CD4-positive, CD25-positive, alpha-beta regulatory T cell (primary cell): Measurements from ENCODE around the gene UBA1. TPM values are rescaled to one million over a fixed set of nuclear protein-coding genes. Genes with fewer than 3 reads are reported as not detected.
A peak's percentile ranks its signal among the peaks of the same experiment; 100 is the strongest.

Experiments
- ATAC-seq, 2 donors: fragments of 150-1000 bp; cut with Tn5 transposase; one replicate each; pipeline ENCODE4 v1.10.0; 2021; ENCODE audit warnings: low read depth in 2 of 2, moderate number of reproducible peaks in 2 of 2, moderate library complexity in 1 of 2
- DNase-seq, 3 donors: peaks; one replicate each; pipeline versions ENCODE4 v3.0.0 to v3.0.0-alpha.2; 2012 to 2022; ENCODE audit warnings: mixed read lengths in 1 of 3
- H3K27ac ChIP-seq: one replicate; pipeline ENCODE4 v1.7.0; 2013; ENCODE audit warnings: mild to moderate bottlenecking, low read length; ENCODE audit not compliant: insufficient read depth, poor library complexity, severe bottlenecking
- H3K27me3 ChIP-seq: one replicate; pipeline ENCODE4 v1.7.0; 2013; ENCODE audit warnings: low read length; ENCODE audit not compliant: control insufficient read depth, insufficient read depth
- H3K36me3 ChIP-seq: one replicate; pipeline ENCODE4 v1.7.0; 2013; ENCODE audit warnings: mild to moderate bottlenecking, low read length, moderate library complexity; ENCODE audit not compliant: control insufficient read depth, insufficient read depth
- H3K4me1 ChIP-seq: 2 replicates; pipeline ENCODE4 v1.7.0; 2013; ENCODE audit warnings: mild to moderate bottlenecking, low read length; ENCODE audit not compliant: insufficient read depth, control insufficient read depth, poor library complexity, severe bottlenecking
- H3K4me3 ChIP-seq: one replicate; pipeline ENCODE4 v1.7.0; 2013; ENCODE audit warnings: low read depth, mild to moderate bottlenecking, low read length, moderate library complexity
- H3K9me3 ChIP-seq, 2 experiments: 1 replicate in 1 of 2; 2 replicates in 1 of 2; pipeline ENCODE4 v1.7.0; 2013; ENCODE audit warnings: low read length in 2 of 2, mild to moderate bottlenecking in 1 of 2, moderate library complexity in 1 of 2; ENCODE audit not compliant: control insufficient read depth in 2 of 2
- H3K27ac Mint-ChIP-seq, 3 donors: one replicate each; pipeline ENCODE4 v1.8.0; 2020 to 2022; ENCODE audit warnings: mild to moderate bottlenecking in 3 of 3, mixed read lengths in 3 of 3, moderate library complexity in 2 of 3
- H3K27me3 Mint-ChIP-seq: one replicate; pipeline ENCODE4 v1.8.0; 2022; ENCODE audit warnings: mild to moderate bottlenecking, mixed read lengths
- H3K36me3 Mint-ChIP-seq: one replicate; pipeline ENCODE4 v1.8.0; 2020; ENCODE audit warnings: mixed read lengths
- H3K4me1 Mint-ChIP-seq, 4 donors: one replicate each; pipeline ENCODE4 v1.8.0; 2020 to 2022; ENCODE audit warnings: mixed read lengths in 4 of 4, mild to moderate bottlenecking in 1 of 4
- H3K4me3 Mint-ChIP-seq, 4 donors: one replicate each; pipeline ENCODE4 v1.8.0; 2020 to 2022; ENCODE audit warnings: mild to moderate bottlenecking in 4 of 4, mixed read lengths in 4 of 4, moderate library complexity in 3 of 4
- H3K9me3 Mint-ChIP-seq, 7 donors: one replicate each; pipeline ENCODE4 v1.8.0; 2020 to 2022; ENCODE audit warnings: mixed read lengths in 7 of 7, mild to moderate bottlenecking in 3 of 7, moderate library complexity in 2 of 7
- polyA plus RNA-seq, 4 donors: library from polyadenylated mRNA; unstranded; fragments of 300-500 nt; fragmentation: Illumina TruSeq; gene quantifications; one replicate each; pipeline ENCODE4 v1.2.3, GENCODE V29; 2021
- total RNA-seq: library from RNA; stranded (reverse); gene quantifications from one replicate; pipeline ENCODE4 v1.2.3, GENCODE V29; 2022

UBA1 gene
- total and polyA plus RNA-seq, 5 donors from 2014 or later = 163 to 210 (median 173) TPM

GRCh38 chrX:47194194-47194787, 662 bp downstream of the UBA1 start:
- H3K27me3 ChIP-seq = no peaks in the 10 kb centered on the region
- Mint-ChIP-seq H3K36me3 (peaks cover 29% of the 10 kb centered on the region), H3K4me1 (peaks cover 8 to 82% (median 32%) of the 10 kb centered on the region in 4 donors), H3K4me3 (peak overlapping the region; percentile 89 to 100 (median 100)), H3K9me3 (peaks cover 0 to 1% (median 0%) of the 10 kb centered on the region in 7 donors), H3K27ac (peak overlapping the region; percentile 96 to 100 (median 99)), H3K27me3 (no peaks in the 10 kb centered on the region)
- H3K36me3 ChIP-seq = peaks cover 15% of the 10 kb centered on the region
- peaks cover 60% of the 10 kb centered on the region for H3K4me1 ChIP-seq
- H3K4me3 ChIP-seq = peak overlapping the region; percentile 92
- no peak for ATAC-seq
- H3K9me3 ChIP-seq = no peaks in the 10 kb centered on the region
- peak overlapping the region; percentile 89 for H3K27ac ChIP-seq
- peak in 1 of 3 donors; percentile 18 for DNase-seq

- DNase-seq (no peak), ATAC-seq (no peak)
- Mint-ChIP-seq H3K9me3 (peaks cover 0 to 1% (median 0%) of the 10 kb centered on the region in 7 donors), H3K27ac (peak overlapping the region; percentile 66 to 96 (median 89)), H3K4me3 (peak overlapping the region; percentile 89 to 100 (median 96)), H3K36me3 (peaks cover 42% of the 10 kb centered on the region), H3K4me1 (peaks cover 4 to 82% (median 28%) of the 10 kb centered on the region in 4 donors), H3K27me3 (no peaks in the 10 kb centered on the region)
- Histone ChIP-seq H3K27me3 (no peaks in the 10 kb centered on the region), H3K9me3 (no peaks in the 10 kb centered on the region), H3K4me1 (peaks cover 56% of the 10 kb centered on the region), H3K4me3 (peak overlapping the region; percentile 55), H3K36me3 (peaks cover 30% of the 10 kb centered on the region), H3K27ac (peak overlapping the region; percentile 33)
These were observed 2.5 kb downstream of the UBA1 start for GRCh38 chrX:47196098-47196497.

- H3K4me3 Mint-ChIP-seq = peak overlapping the region in 3 of 4 donors; percentile 89 to 100 (median 100)
These were observed 3.9 kb downstream of the UBA1 start for GRCh38 chrX:47197526-47197925.

DNA sequence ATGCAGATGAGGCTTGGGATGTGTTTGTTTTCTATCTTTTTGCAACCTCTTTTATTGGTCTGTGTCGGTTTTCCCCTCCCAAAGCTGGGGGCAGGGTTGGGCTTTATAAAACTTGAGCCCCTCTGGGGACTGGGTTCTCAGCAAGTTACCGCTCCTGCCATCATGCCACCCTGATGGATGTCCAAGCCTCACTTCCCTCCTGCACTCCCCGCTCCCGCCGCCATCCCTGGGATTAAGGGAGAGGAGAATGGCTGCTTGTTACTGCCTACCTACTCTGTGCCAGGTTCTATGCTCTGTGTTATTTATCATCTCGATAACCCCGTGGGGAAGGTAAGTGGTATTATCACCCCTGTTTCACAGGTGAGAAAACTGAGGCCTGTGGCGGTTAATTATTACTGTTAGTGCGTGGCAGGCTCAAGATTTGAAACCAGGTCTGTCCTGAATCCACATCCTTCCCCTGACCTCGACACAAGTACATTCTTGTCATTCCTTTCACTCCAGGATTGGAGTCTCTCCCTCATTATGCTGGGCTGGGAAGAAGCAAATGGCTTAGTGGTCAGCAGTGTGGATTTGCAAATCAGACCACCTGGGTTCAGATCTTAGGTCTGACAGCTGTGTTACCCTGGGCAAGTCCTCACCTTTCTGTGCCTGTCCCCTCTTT, 4.5 kb downstream of the UBA1 start:
- Mint-ChIP-seq H3K27ac (peak overlapping the region in 2 of 3 donors; percentile 35 to 84), H3K4me3 (peak overlapping the region in 1 of 4 donors; percentile 89), H3K27me3 (no peaks in the 10 kb centered on the region), H3K9me3 (peaks cover 0 to 1% (median 0%) of the 10 kb centered on the region in 7 donors), H3K4me1 (peaks cover 4 to 69% (median 22%) of the 10 kb centered on the region in 4 donors), H3K36me3 (peaks cover 55% of the 10 kb centered on the region)
- H3K36me3 ChIP-seq = peaks cover 51% of the 10 kb centered on the region
- no peak overlapping the region for H3K27ac ChIP-seq
- H3K4me1 ChIP-seq = peaks cover 44% of the 10 kb centered on the region
- H3K9me3 ChIP-seq = no peaks in the 10 kb centered on the region
- ATAC-seq (no peak), DNase-seq (no peak)
- H3K4me3 ChIP-seq = no peak overlapping the region
- H3K27me3 ChIP-seq = no peaks in the 10 kb centered on the region

More at GRCh38 chrX:47197526-47197925, 3.9 kb downstream of the UBA1 start:
- DNase-seq = no peak
- peaks cover 45% of the 10 kb centered on the region for H3K36me3 ChIP-seq
- Mint-ChIP-seq H3K36me3 (peaks cover 55% of the 10 kb centered on the region), H3K9me3 (peaks cover 0 to 1% (median 0%) of the 10 kb centered on the region in 7 donors), H3K27ac (peak overlapping the region in 2 of 3 donors; percentile 89 to 96), H3K27me3 (no peaks in the 10 kb centered on the region), H3K4me1 (peaks cover 4 to 75% (median 25%) of the 10 kb centered on the region in 4 donors)
- H3K27ac ChIP-seq = no peak overlapping the region
- ATAC-seq = no peak
- peak overlapping the region; percentile 37 for H3K4me3 ChIP-seq
- H3K9me3 ChIP-seq = no peaks in the 10 kb centered on the region
- H3K4me1 ChIP-seq = peaks cover 48% of the 10 kb centered on the region
- H3K27me3 ChIP-seq = no peaks in the 10 kb centered on the region

- H3K27ac ChIP-seq = no peak overlapping the region
- peaks cover 59% of the 10 kb centered on the region for H3K36me3 Mint-ChIP-seq
- H3K4me1 Mint-ChIP-seq = peaks cover 0 to 64% (median 20%) of the 10 kb centered on the region in 4 donors
- H3K4me1 ChIP-seq = peaks cover 40% of the 10 kb centered on the region
- no peak for DNase-seq
- no peak overlapping the region for H3K4me3 ChIP-seq
- peak overlapping the region; percentile 35 to 85 (median 84) for H3K27ac Mint-ChIP-seq
- ATAC-seq = no peak
- H3K4me3 Mint-ChIP-seq = peak overlapping the region in 2 of 4 donors; percentile 15 to 89
- peaks cover 0 to 1% (median 0%) of the 10 kb centered on the region in 7 donors for H3K9me3 Mint-ChIP-seq
- no peaks in the 10 kb centered on the region for H3K27me3 Mint-ChIP-seq
- H3K36me3 ChIP-seq = peaks cover 55% of the 10 kb centered on the region
- no peaks in the 10 kb centered on the region for H3K9me3 ChIP-seq
- no peaks in the 10 kb centered on the region for H3K27me3 ChIP-seq
These were observed 5.1 kb downstream of the UBA1 start for GRCh38 chrX:47198687-47199080.

DNA sequence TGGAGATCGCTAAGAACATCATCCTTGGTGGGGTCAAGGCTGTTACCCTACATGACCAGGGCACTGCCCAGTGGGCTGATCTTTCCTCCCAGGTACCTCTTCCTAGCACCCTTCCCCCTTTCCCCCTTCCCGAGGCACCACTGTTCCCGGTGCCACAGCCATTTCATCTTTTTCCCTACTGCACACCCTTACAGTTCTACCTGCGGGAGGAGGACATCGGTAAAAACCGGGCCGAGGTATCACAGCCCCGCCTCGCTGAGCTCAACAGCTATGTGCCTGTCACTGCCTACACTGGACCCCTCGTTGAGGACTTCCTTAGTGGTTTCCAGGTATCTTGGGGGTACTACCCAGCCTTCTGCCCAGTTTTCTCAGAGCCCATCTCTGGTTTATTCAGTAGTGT, 5.7 kb downstream of the UBA1 start:
- Histone ChIP-seq H3K4me3 (no peak overlapping the region), H3K36me3 (peaks cover 60% of the 10 kb centered on the region), H3K4me1 (peaks cover 37% of the 10 kb centered on the region), H3K27ac (no peak overlapping the region), H3K9me3 (no peaks in the 10 kb centered on the region), H3K27me3 (no peaks in the 10 kb centered on the region)
- Mint-ChIP-seq H3K4me1 (peaks cover 0 to 61% (median 18%) of the 10 kb centered on the region in 4 donors), H3K4me3 (no peak overlapping the region), H3K9me3 (peaks cover 0 to 1% (median 0%) of the 10 kb centered on the region in 7 donors), H3K27me3 (no peaks in the 10 kb centered on the region), H3K36me3 (peaks cover 63% of the 10 kb centered on the region), H3K27ac (no peak overlapping the region)
- DNase-seq (no peak), ATAC-seq (no peak)

DNA sequence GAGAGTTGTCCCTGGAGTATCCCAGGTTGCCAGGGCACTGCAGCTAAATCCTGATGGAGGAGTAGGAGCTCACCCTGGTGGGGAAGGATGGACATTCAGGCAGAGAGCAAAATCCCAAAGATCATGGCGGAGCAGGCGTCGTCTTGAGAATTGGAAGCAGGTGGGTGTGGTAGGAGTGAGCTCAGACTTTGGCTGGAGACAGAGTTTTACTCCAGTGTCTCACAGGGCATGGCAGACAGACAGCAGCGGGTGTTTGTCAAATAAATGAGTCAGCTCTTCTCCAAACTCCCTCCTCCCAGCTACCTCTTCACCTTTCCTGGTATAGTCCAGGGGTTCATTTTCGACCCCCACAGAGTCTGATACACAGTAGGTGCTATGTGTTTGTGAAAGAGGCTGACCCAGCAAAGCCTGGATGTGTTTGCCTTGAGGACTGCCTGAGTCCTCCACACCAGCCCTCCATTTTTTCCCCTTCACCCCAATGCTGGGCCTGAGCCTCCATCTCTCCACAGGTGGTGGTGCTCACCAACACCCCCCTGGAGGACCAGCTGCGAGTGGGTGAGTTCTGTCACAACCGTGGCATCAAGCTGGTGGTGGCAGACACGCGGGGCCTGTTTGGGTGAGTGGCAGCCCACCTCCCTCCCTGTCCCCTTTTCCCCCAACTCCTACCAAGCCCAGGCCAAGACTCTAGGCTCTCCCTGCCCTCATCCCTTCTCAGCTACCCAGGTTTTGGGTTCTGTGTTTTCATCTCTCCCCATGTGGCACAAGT, 6.9 kb downstream of the UBA1 start:
- Mint-ChIP-seq H3K9me3 (peaks cover 0 to 1% (median 0%) of the 10 kb centered on the region in 7 donors), H3K4me3 (no peak overlapping the region), H3K27ac (peak overlapping the region; percentile 58 to 90 (median 67)), H3K36me3 (peaks cover 70% of the 10 kb centered on the region), H3K27me3 (no peaks in the 10 kb centered on the region), H3K4me1 (peaks cover 0 to 49% (median 11%) of the 10 kb centered on the region in 4 donors)
- Histone ChIP-seq H3K27me3 (no peaks in the 10 kb centered on the region), H3K27ac (no peak overlapping the region), H3K9me3 (no peaks in the 10 kb centered on the region), H3K36me3 (peaks cover 72% of the 10 kb centered on the region), H3K4me1 (peaks cover 25% of the 10 kb centered on the region), H3K4me3 (no peak overlapping the region)
- ATAC-seq (no peak), DNase-seq (no peak)
